ENCODE measurements around the gene NOS3. TPM values are rescaled to one million over a fixed set of nuclear protein-coding genes. Genes with fewer than 3 reads are reported as not detected.

The NOS3 gene
- total and polyA plus RNA-seq, 10 donors = 11.9 to 455 (median 164) TPM

GRCh38 chr7:150980663-150981062 lies 10.2 kb upstream of the NOS3 start:
- no peaks in the 10 kb centered on the region for H3K9me3 ChIP-seq
- H3K4me3 ChIP-seq = no peak overlapping the region
- TF ChIP-seq POLR2A (IDR thresholded peaks at IDR 0.05) = no peak
- TF ChIP-seq CTCF (IDR thresholded peaks at IDR 0.05 in 8 of 11, conservative IDR thresholded peaks at IDR 0.05 in 3 of 11) = no peak
- TF ChIP-seq POLR2AphosphoS5 (IDR thresholded peaks at IDR 0.05) = no peak
- H3K36me3 ChIP-seq = no peaks in the 10 kb centered on the region
- WGBS, 5 donors = 37 to 61% (median 49%) methylated on average over 2 of the region's 2 CpGs
- peaks cover 0 to 39% (median 23%) of the 10 kb centered on the region in 6 donors for H3K4me1 ChIP-seq
- intact Hi-C loops (cut with DNase I; ENCODE audit: low total_unique reads) = no loop called here
- H3K27me3 ChIP-seq (replicated peaks in 1 of 7) = peaks cover 4 to 91% (median 35%) of the 10 kb centered on the region in 7 donors
- H3K27ac ChIP-seq = no peak overlapping the region
- no peak for DNase-seq

GRCh38 chr7:150981644-150982043 lies 9.2 kb upstream of the NOS3 start:
- H3K27me3 ChIP-seq (replicated peaks in 1 of 7) = peaks cover 4 to 91% (median 29%) of the 10 kb centered on the region in 7 donors

GRCh38 chr7:150982351-150982750 lies 8.5 kb upstream of the NOS3 start:
- no peak for TF ChIP-seq POLR2A (IDR thresholded peaks at IDR 0.05)
- TF ChIP-seq POLR2AphosphoS5 (IDR thresholded peaks at IDR 0.05) = no peak
- TF ChIP-seq CTCF (IDR thresholded peaks at IDR 0.05 in 8 of 11, conservative IDR thresholded peaks at IDR 0.05 in 3 of 11) = no peak
- Histone ChIP-seq H3K4me1 (peaks cover 0 to 34% (median 22%) of the 10 kb centered on the region in 6 donors), H3K27me3 (replicated peaks in 1 of 7) (peaks cover 0 to 91% (median 22%) of the 10 kb centered on the region in 7 donors), H3K9me3 (no peaks in the 10 kb centered on the region), H3K27ac (no peak overlapping the region), H3K4me3 (no peak overlapping the region), H3K36me3 (no peaks in the 10 kb centered on the region)
- 41 to 69% (median 48%) methylated on average over 3 of the region's 3 CpGs for WGBS, 5 donors
- no peak for DNase-seq
- intact Hi-C loops (cut with DNase I; ENCODE audit: low total_unique reads) = no loop called here

More at GRCh38 chr7:150981644-150982043, 9.2 kb upstream of the NOS3 start:
- Histone ChIP-seq H3K9me3 (no peaks in the 10 kb centered on the region), H3K4me3 (no peak overlapping the region), H3K4me1 (peaks cover 0 to 40% (median 25%) of the 10 kb centered on the region in 6 donors), H3K36me3 (no peaks in the 10 kb centered on the region), H3K27ac (no peak overlapping the region)
- intact Hi-C loops (cut with DNase I; ENCODE audit: low total_unique reads) = no loop called here
- 63 to 80% (median 67%) methylated on average over 5 to 6 of the region's 6 CpGs for WGBS, 5 donors
- no peak for DNase-seq
- TF ChIP-seq POLR2AphosphoS5 (IDR thresholded peaks at IDR 0.05) (no peak), POLR2A (IDR thresholded peaks at IDR 0.05) (no peak), CTCF (IDR thresholded peaks at IDR 0.05 in 8 of 11, conservative IDR thresholded peaks at IDR 0.05 in 3 of 11) (no peak)

GRCh38 chr7:150983893-150984368 lies 6.9 kb upstream of the NOS3 start:
- intact Hi-C loops (cut with DNase I; ENCODE audit: low total_unique reads) = no loop called here
- Histone ChIP-seq H3K36me3 (no peaks in the 10 kb centered on the region), H3K4me1 (peaks cover 5 to 36% (median 23%) of the 10 kb centered on the region in 6 donors), H3K27me3 (replicated peaks in 1 of 7) (peaks cover 0 to 89% (median 21%) of the 10 kb centered on the region in 7 donors), H3K27ac (no peak overlapping the region), H3K4me3 (no peak overlapping the region), H3K9me3 (no peaks in the 10 kb centered on the region)
- no peak for DNase-seq
- 0 to 14% (median 11%) methylated on average over 2 of the region's 2 CpGs for WGBS, 5 donors
- TF ChIP-seq POLR2AphosphoS5 (IDR thresholded peaks at IDR 0.05) (no peak), CTCF (IDR thresholded peaks at IDR 0.05 in 8 of 11, conservative IDR thresholded peaks at IDR 0.05 in 3 of 11) (no peak), POLR2A (IDR thresholded peaks at IDR 0.05) (no peak)

Data from spleen (tissue), 11 donors.